SJCRH30 (cell line): ENCODE data around the gene PCDH12. TPM values are rescaled to one million over a fixed set of nuclear protein-coding genes. Genes with fewer than 3 reads are reported as not detected.

Experiments used
- total RNA-seq: library from RNA; depleted of rRNA; stranded (reverse); fragments of >200 nt; shearing (Covaris generic); gene quantifications from 2 replicates; pipeline ENCODE4 v1.2.3, GENCODE V29; 2014; rRNA removed

The PCDH12 gene
- total RNA-seq, 1 experiment from 2014 or later, result 0.42 TPM

Other genes starting within 250 kb of the PCDH12 start
- gene PCDH1, start 79.8 kb downstream of the PCDH12 start, total RNA-seq, result 0.08 and 0.20 TPM in 2 replicates
- gene DELE1, start 34.3 kb downstream of the PCDH12 start, total RNA-seq, result 55.0 and 57.3 TPM in 2 replicates
- gene RNF14, start 10.9 kb upstream of the PCDH12 start, total RNA-seq, result 46.8 and 50.5 TPM in 2 replicates
- 58.9 and 74.2 TPM in 2 replicates for gene GNPDA1, start 54.8 kb upstream of the PCDH12 start, total RNA-seq
- 22.2 and 22.6 TPM in 2 replicates for gene NDFIP1, start 150.6 kb upstream of the PCDH12 start, total RNA-seq